ENCODE results near the gene ATP6V1B1. TPM values are rescaled to one million over a fixed set of nuclear protein-coding genes. Genes with fewer than 3 reads are reported as not detected.

ATP6V1B1 gene
- total and polyA plus RNA-seq, 9 of the 15 experiments (the other 6 are each of a cell fraction or from before 2014, with no cell fraction given) = not detected

DNA sequence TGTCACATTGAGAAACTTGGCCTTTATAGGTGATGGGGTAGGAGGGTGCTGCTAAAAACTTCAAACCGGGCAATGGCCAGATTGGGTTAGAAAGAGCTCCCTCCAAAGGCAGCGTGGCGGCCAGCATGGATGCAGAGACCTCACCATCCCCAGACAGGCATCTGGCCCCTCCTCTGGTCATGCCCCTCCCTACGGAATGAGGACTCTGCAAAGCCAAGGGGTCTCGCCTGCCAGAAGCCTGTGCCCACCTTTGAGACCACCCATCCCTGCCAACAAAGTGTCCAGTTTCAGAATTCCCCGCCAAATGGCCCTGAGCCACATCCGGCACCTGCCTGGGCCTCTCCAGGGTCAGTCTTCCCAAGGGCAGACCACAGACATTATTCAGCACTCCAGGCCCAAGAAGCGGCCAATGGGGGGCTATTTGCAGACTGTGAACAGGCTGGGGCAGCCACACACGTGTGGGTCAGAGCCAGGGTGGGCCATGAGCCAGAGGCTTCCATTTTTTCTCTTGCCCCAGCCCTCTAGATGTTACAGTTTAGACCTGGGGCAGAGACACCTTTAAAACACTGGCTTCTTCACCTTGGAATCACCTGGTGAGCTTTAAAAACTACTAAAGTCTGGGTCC is 4.2 kb upstream of the ATP6V1B1 start:
- Histone ChIP-seq H2AFZ (ENCODE audit: low read depth, low read length) (no peak overlapping the region), H3K4me3 (no peak overlapping the region), H3K27ac (ENCODE audit: extremely low read depth, low read depth, low read length) (no peak overlapping the region), H3K9me1 (ENCODE audit: control insufficient read depth, insufficient read depth, low read length) (peaks cover 5% of the 10 kb centered on the region), H3K9ac (ENCODE audit: insufficient read depth in 1 of 2, low read depth in 2 of 2, low read length in 2 of 2) (no peak overlapping the region), H3K79me2 (ENCODE audit: control insufficient read depth, insufficient read depth, low read length) (no peaks in the 10 kb centered on the region), H3K9me3 (replicated peaks; ENCODE audit: control insufficient read depth, insufficient read depth, low read depth, low read length) (no peaks in the 10 kb centered on the region), H3K4me1 (replicated peaks in 1 of 2; ENCODE audit: control insufficient read depth in 2 of 2, insufficient read depth in 2 of 2, low read length in 2 of 2) (peaks cover 0 to 5% of the 10 kb centered on the region in 2 experiments; a peak in 1 of 5 replicates), H3K4me2 (ENCODE audit: insufficient read depth, low read length) (no peak overlapping the region), H4K20me1 (replicated peaks; ENCODE audit: control insufficient read depth, insufficient read depth, low read length) (no peaks in the 10 kb centered on the region), H3K36me3 (ENCODE audit: control insufficient read depth, insufficient read depth, low read length) (no peaks in the 10 kb centered on the region), H3K27me3 (ENCODE audit: control insufficient read depth in 2 of 2, insufficient read depth in 2 of 2, low read length in 2 of 2) (peaks cover 16 to 67% of the 10 kb centered on the region in 2 experiments; a peak in 3 of 5 replicates)
- DNase-seq (ENCODE audit: extremely low read depth in 1 of 4, low spot score in 3 of 4) (peak in 1 of 4 experiments; percentile 4), ATAC-seq (no peak), FAIRE-seq (no peak)
- BruUV-seq (replicated peaks) = no TSS peak
- ChIA-PET POLR2A (interaction anchor here (0.7 to 1.2 kb wide), 3 partner anchors 8 to 442 kb away, joined by 3 read pairs; no protein-coding TSS in a partner anchor), CTCF (ENCODE audit: low intra/inter-chr PET ratio) (no interaction called here)
- in situ Hi-C loops (cut with MboI) = no loop called here
- WGBS (ENCODE audit: insufficient coverage, low coverage, missing lambda C conversion rate) = 2% methylated on average over 8 of the region's 9 CpGs
- intact Hi-C loops (cut with micrococcal nuclease) = no loop called here
- TF ChIP-seq, protein P1, sequence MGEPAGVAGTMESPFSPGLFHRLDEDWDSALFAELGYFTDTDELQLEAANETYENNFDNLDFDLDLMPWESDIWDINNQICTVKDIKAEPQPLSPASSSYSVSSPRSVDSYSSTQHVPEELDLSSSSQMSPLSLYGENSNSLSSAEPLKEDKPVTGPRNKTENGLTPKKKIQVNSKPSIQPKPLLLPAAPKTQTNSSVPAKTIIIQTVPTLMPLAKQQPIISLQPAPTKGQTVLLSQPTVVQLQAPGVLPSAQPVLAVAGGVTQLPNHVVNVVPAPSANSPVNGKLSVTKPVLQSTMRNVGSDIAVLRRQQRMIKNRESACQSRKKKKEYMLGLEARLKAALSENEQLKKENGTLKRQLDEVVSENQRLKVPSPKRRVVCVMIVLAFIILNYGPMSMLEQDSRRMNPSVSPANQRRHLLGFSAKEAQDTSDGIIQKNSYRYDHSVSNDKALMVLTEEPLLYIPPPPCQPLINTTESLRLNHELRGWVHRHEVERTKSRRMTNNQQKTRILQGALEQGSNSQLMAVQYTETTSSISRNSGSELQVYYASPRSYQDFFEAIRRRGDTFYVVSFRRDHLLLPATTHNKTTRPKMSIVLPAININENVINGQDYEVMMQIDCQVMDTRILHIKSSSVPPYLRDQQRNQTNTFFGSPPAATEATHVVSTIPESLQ (CRISPR knock-in tag; IDR thresholded peaks at IDR 0.05) = no peak
- TF ChIP-seq ZNF354B (CRISPR knock-in tag; IDR thresholded peaks at IDR 0.05) (no peak), PURB (CRISPR knock-in tag; IDR thresholded peaks at IDR 0.05; ENCODE audit: low read depth) (no peak), ZNF316 (IDR thresholded peaks at IDR 0.05) (no peak), CHD4 (IDR thresholded peaks at IDR 0.05; ENCODE audit: insufficient read depth, insufficient replicate concordance, low read depth, low read length, poor library complexity, severe bottlenecking) (no peak), TAL1 (IDR thresholded peaks at IDR 0.05) (no peak), ARID3A (IDR thresholded peaks at IDR 0.05; ENCODE audit: borderline replicate concordance, low read depth, low read length) (no peak), NR2F6 (CRISPR knock-in tag; IDR thresholded peaks at IDR 0.05) (no peak), ARID3B (CRISPR knock-in tag; IDR thresholded peaks at IDR 0.05; ENCODE audit: borderline replicate concordance) (no peak), ZFP1 (CRISPR knock-in tag; IDR thresholded peaks at IDR 0.05) (no peak)
- TF ChIP-seq, protein P2, sequence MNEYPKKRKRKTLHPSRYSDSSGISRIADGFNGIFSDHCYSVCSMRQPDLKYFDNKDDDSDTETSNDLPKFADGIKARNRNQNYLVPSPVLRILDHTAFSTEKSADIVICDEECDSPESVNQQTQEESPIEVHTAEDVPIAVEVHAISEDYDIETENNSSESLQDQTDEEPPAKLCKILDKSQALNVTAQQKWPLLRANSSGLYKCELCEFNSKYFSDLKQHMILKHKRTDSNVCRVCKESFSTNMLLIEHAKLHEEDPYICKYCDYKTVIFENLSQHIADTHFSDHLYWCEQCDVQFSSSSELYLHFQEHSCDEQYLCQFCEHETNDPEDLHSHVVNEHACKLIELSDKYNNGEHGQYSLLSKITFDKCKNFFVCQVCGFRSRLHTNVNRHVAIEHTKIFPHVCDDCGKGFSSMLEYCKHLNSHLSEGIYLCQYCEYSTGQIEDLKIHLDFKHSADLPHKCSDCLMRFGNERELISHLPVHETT (CRISPR knock-in tag; conservative IDR thresholded peaks at IDR 0.05 in 1 of 2, IDR thresholded peaks at IDR 0.05 in 1 of 2) = no peak
